ENCODE measurements around the gene CCDC187.

CCDC187 gene

GRCh38 chr9:136283291-136284235, 20.3 kb downstream of the CCDC187 start:
- peak; percentile 74 for DNase-seq (ENCODE audit: low spot score)

GRCh38 chr9:136282272-136282861, 21.5 kb downstream of the CCDC187 start:
- DNase-seq (ENCODE audit: low spot score): no peak

- no peak for DNase-seq (ENCODE audit: low spot score)
Observed at GRCh38 chr9:136281421-136282271, 22.2 kb downstream of the CCDC187 start.

GRCh38 chr9:136280535-136281315, 23.2 kb downstream of the CCDC187 start:
- DNase-seq (ENCODE audit: low spot score): no peak

GRCh38 chr9:136279471-136279870, 24.4 kb downstream of the CCDC187 start:
- DNase-seq (ENCODE audit: low spot score): no peak

- DNase-seq (ENCODE audit: low spot score): no peak
Observed at GRCh38 chr9:136278894-136279293, 25.0 kb downstream of the CCDC187 start.

GRCh38 chr9:136278221-136278620, 25.7 kb downstream of the CCDC187 start:
- no peak for DNase-seq (ENCODE audit: low spot score)

- DNase-seq (ENCODE audit: low spot score): no peak
Observed at GRCh38 chr9:136277746-136278145, 26.1 kb downstream of the CCDC187 start.

- DNase-seq (ENCODE audit: low spot score): no peak
Observed at GRCh38 chr9:136276716-136277115, 27.2 kb downstream of the CCDC187 start.

GRCh38 chr9:136275655-136276429, 28.1 kb downstream of the CCDC187 start:
- no peak for DNase-seq (ENCODE audit: low spot score)

GRCh38 chr9:136274786-136275654, 28.9 kb downstream of the CCDC187 start:
- no peak for DNase-seq (ENCODE audit: low spot score)

- no peak for DNase-seq (ENCODE audit: low spot score)
Observed at GRCh38 chr9:136273921-136274785, 29.7 kb downstream of the CCDC187 start.

- no peak for DNase-seq (ENCODE audit: low spot score)
Observed at GRCh38 chr9:136273244-136273865, 30.5 kb downstream of the CCDC187 start.

GRCh38 chr9:136270173-136270705, 33.7 kb downstream of the CCDC187 start:
- DNase-seq (ENCODE audit: low spot score): no peak

- no peak for DNase-seq (ENCODE audit: low spot score)
Observed at GRCh38 chr9:136268735-136269134, 35.2 kb downstream of the CCDC187 start.

- DNase-seq (ENCODE audit: low spot score): peak; percentile 6
Observed at GRCh38 chr9:136268318-136268717, 35.6 kb downstream of the CCDC187 start.

- peak; percentile 88 for DNase-seq (ENCODE audit: low spot score)
Observed at GRCh38 chr9:136267261-136268111, 36.4 kb downstream of the CCDC187 start.
